Activated T-helper 2 cell treated with anti-CD3 and anti-CD28 coated beads, Interferon-gamma antibody, Interleukin-2, Interleukin-4, amounts not matched to agents 10 μg/mL and 5 μg/mL and 100 μg/mL, durations not matched to agents 14 hours and 24 hours and 36 hours (primary cell): Measurements from ENCODE around the gene RNASE2. TPM values are rescaled to one million over a fixed set of nuclear protein-coding genes. Genes with fewer than 3 reads are reported as not detected.
"Not testable (repeated sequence)": the region's sequence is repeated elsewhere in the genome, so short reads cannot be mapped to it uniquely, and the experiment has no call there.

Experiments used
- DNase-seq: peaks from one replicate; pipeline ENCODE4 v3.0.0; 2021; ENCODE audit warnings: low spot score
- H3K27ac Mint-ChIP-seq: one replicate; pipeline ENCODE4 v1.8.0; 2021; ENCODE audit warnings: mixed read lengths
- H3K27me3 Mint-ChIP-seq: one replicate; pipeline ENCODE4 v1.8.0; 2021; ENCODE audit warnings: low read depth, mixed read lengths
- H3K36me3 Mint-ChIP-seq: one replicate; pipeline ENCODE4 v1.8.0; 2021; ENCODE audit warnings: low read depth, mixed read lengths
- H3K4me1 Mint-ChIP-seq: one replicate; pipeline ENCODE4 v1.8.0; 2021; ENCODE audit warnings: low read depth, mixed read lengths
- H3K4me3 Mint-ChIP-seq: one replicate; pipeline ENCODE4 v1.8.0; 2021; ENCODE audit warnings: low read depth, mild to moderate bottlenecking, moderate library complexity, mixed read lengths
- H3K9me3 Mint-ChIP-seq: one replicate; pipeline ENCODE4 v1.8.0; 2021; ENCODE audit warnings: mixed read lengths
- intact Hi-C: fragments of 100-400 bp; cut with micrococcal nuclease; formaldehyde crosslinking; loops from one replicate; pipeline ENCODE4 v1.15.1; 2023
- total RNA-seq: library from RNA; stranded (reverse); gene quantifications from 2 replicates; pipeline ENCODE4 v1.2.3, GENCODE V29; 2022

The RNASE2 gene
- total RNA-seq, 1 donor from 2014 or later = not detected

DNA sequence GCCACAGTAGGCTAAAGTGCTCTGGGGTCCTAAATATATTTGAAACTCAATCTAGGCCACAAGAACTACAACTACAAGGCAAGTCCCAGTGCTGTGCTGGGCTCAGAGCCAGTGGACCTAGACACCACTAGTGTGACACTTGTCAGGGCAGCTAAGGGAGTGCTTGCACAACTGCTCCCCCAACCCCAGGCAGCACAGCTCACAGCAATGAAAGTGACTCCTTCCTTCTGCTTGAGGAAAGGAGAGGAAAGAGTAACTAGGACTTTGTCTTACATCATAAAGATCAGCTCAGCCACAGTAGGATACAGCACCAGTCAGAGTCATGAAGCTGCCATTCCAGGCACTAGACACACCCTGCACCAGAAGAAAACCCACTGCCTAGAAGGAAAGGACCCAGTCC is 3.7 kb downstream of the RNASE2 start:
- H3K9me3 Mint-ChIP-seq, DNase-seq, H3K4me3 Mint-ChIP-seq, H3K27ac Mint-ChIP-seq, H3K36me3 Mint-ChIP-seq, intact Hi-C loops: not testable (repeated sequence)
- Mint-ChIP-seq H3K4me1 (peaks cover 34% of the 10 kb centered on the region), H3K27me3 (peaks cover 11% of the 10 kb centered on the region)

- no peaks in the 10 kb centered on the region for H3K36me3 Mint-ChIP-seq
- H3K4me3 Mint-ChIP-seq = no peak overlapping the region
- peaks cover 9% of the 10 kb centered on the region for H3K4me1 Mint-ChIP-seq
- DNase-seq = no peak
- H3K27me3 Mint-ChIP-seq = peaks cover 41% of the 10 kb centered on the region
- intact Hi-C loops = no loop called here
- no peaks in the 10 kb centered on the region for H3K9me3 Mint-ChIP-seq
- no peak overlapping the region for H3K27ac Mint-ChIP-seq
Observed at GRCh38 chr14:20969336-20969735, 14.0 kb downstream of the RNASE2 start.

DNA sequence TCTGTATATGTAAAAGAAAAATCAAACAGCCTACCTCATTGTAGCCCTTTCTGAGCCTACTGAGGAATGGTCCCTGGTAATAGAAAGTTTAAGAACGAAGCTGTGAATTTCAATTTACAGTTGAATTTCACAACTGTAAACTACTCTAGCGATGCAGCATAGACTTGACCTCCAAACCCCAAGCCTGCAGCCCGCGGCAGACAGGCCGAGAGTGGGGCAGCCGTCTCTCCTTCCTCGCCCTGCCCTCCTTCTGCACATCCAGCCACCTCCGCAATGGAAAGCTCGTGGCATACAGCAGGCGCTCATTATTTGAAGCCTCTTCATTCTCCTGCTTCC is 15.3 kb downstream of the RNASE2 start:
- intact Hi-C loops = loop anchor here (2.0 to 5.0 kb wide), 2 partner anchors 98 to 274 kb away; no protein-coding TSS in a partner anchor
- Mint-ChIP-seq H3K4me1 (peaks cover 9% of the 10 kb centered on the region), H3K27ac (no peak overlapping the region), H3K27me3 (peaks cover 41% of the 10 kb centered on the region), H3K4me3 (peak overlapping the region; percentile 84), H3K36me3 (no peaks in the 10 kb centered on the region), H3K9me3 (no peaks in the 10 kb centered on the region)
- DNase-seq = no peak

DNA sequence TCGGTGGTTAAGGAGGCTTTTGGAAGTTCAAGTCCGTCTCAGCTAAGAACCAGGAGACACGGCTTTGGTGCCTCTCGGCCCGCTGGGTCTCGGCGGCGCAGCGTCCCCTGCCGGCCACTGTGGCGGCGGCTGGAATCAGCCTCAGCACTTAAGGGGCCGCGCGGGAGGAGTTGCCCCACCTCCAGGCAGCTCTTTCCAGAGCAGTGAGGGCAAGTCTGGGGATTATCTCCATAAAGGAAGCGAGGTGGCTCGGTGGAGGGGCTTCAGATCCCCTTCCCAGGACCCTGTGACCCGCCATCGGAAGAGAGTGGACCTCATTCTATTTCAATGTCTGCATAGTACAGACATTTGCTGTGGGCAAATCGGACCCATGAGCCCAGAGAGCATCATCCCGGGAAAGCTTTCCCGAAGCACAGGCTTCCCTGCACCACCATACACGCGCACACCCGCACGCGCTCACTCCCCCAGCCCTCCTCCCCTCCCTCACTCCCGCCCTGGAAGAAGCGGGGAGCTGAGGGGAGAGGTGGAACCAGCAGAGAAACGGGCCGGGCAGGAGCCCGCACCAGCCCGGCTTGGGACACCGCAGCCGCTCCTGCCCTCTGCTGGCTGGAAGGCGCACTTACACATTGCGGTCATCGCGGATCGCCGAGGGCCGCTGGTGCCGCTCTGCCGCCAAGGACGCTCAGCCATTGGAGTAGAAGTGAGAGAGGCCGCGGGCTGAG is 15.9 kb downstream of the RNASE2 start:
- peak; percentile 75 for DNase-seq
- no peaks in the 10 kb centered on the region for H3K9me3 Mint-ChIP-seq
- peak overlapping the region; percentile 84 for H3K4me3 Mint-ChIP-seq
- no peaks in the 10 kb centered on the region for H3K36me3 Mint-ChIP-seq
- H3K4me1 Mint-ChIP-seq = peaks cover 9% of the 10 kb centered on the region
- peaks cover 41% of the 10 kb centered on the region for H3K27me3 Mint-ChIP-seq
- intact Hi-C loops = loop anchor here (1.0 to 5.0 kb wide), 5 partner anchors 10 to 274 kb away; partner anchors contain the start of gene METTL17
- H3K27ac Mint-ChIP-seq = peak overlapping the region; percentile 54

DNA sequence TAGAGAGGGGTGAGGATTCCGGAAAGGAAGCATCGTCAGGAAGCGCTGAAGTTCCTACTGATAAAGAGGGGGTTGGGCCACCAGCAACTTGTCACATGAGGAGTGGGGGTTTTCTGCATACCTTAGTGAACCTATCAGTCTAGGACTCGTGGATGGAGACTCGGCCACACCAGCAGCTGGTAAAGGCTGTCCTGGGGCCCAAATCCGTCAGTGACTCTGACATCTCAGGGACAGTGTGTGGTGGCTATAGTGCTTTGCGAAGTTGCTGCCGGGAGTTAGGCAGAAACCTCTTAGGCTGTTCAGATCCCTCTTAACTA is 16.4 kb downstream of the RNASE2 start:
- intact Hi-C loops = loop anchor here (1.0 to 5.0 kb wide), 5 partner anchors 10 to 275 kb away; partner anchors contain the start of gene METTL17
- no peaks in the 10 kb centered on the region for H3K9me3 Mint-ChIP-seq
- no peaks in the 10 kb centered on the region for H3K36me3 Mint-ChIP-seq
- peaks cover 9% of the 10 kb centered on the region for H3K4me1 Mint-ChIP-seq
- DNase-seq = no peak
- H3K27ac Mint-ChIP-seq = peak overlapping the region; percentile 54
- peaks cover 41% of the 10 kb centered on the region for H3K27me3 Mint-ChIP-seq
- H3K4me3 Mint-ChIP-seq = peak overlapping the region; percentile 84

DNA sequence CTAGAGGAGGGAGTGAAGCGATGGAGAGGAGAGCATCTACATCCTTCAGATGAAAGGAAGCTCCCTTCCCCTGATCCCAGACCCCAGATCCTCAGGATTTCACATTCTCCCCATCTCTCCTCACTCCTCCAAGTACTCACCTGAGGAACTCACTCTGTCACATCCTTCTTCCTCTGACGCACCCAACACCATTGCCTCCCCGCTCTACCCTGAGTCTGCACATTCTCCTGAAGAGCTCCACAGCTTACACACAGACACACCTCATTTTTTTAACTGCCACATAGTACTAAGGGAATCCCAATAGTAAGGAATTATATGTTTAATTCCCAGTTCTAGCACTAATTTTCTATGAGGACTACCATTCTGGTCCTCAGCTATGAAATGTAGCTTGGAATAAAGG is 18.2 kb downstream of the RNASE2 start:
- intact Hi-C loops = loop anchor here (5.0 kb wide), 1 partner anchor 101 kb away; no protein-coding TSS in a partner anchor
- no peak overlapping the region for H3K4me3 Mint-ChIP-seq
- peaks cover 10% of the 10 kb centered on the region for H3K4me1 Mint-ChIP-seq
- H3K9me3 Mint-ChIP-seq = no peaks in the 10 kb centered on the region
- DNase-seq = no peak
- no peaks in the 10 kb centered on the region for H3K36me3 Mint-ChIP-seq
- H3K27me3 Mint-ChIP-seq = peaks cover 27% of the 10 kb centered on the region
- H3K27ac Mint-ChIP-seq = no peak overlapping the region

DNA sequence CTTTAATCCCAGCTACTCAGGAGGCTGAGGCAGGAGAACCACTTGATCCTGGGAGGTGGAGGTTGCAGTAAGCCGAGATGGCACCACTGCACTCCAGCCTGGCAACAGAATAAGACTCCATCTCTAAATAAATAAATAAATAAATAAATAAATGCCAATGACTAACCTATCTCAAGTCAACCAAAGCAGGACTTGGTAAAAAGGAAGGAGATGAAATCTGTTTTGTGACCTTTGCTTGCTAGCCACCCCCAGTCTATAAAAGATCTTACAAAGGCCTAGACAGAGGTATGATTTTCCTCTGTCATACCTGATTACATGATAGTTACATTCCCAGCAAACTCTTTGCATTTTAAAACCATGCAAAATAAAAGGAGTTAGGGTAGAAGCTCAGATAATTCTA is 21.0 kb downstream of the RNASE2 start:
- intact Hi-C loops = no loop called here
- H3K27ac Mint-ChIP-seq = no peak overlapping the region
- no peaks in the 10 kb centered on the region for H3K9me3 Mint-ChIP-seq
- peaks cover 5% of the 10 kb centered on the region for H3K4me1 Mint-ChIP-seq
- peaks cover 26% of the 10 kb centered on the region for H3K27me3 Mint-ChIP-seq
- no peaks in the 10 kb centered on the region for H3K36me3 Mint-ChIP-seq
- H3K4me3 Mint-ChIP-seq = no peak overlapping the region
- DNase-seq = no peak

GRCh38 chr14:20978687-20979086 is 23.4 kb downstream of the RNASE2 start:
- H3K27me3 Mint-ChIP-seq = peaks cover 16% of the 10 kb centered on the region
- intact Hi-C loops = no loop called here
- H3K27ac Mint-ChIP-seq = no peak overlapping the region
- no peaks in the 10 kb centered on the region for H3K36me3 Mint-ChIP-seq
- no peaks in the 10 kb centered on the region for H3K9me3 Mint-ChIP-seq
- DNase-seq = no peak
- H3K4me3 Mint-ChIP-seq = no peak overlapping the region
- H3K4me1 Mint-ChIP-seq = peaks cover 1% of the 10 kb centered on the region

DNA sequence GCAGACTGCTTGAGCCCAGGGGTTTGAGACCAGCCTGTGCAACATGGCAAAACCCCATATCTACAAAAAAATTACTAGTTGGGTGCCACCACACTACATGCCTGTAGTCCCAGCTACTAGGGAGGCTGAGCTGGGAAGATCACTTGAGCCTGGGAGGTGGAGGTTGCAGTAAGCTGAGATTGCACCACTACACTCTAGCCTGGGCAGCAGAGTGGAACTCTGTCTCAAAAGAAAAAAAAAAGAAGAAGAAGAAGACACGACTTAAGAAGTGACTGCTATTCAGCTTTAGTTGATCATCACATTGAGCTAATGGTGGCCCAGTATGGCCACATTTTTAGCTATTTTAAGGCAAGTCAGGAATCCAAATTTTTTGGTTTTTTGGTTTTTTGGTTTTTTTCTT is 25.6 kb downstream of the RNASE2 start:
- Mint-ChIP-seq H3K27me3 (peaks cover 15% of the 10 kb centered on the region), H3K36me3 (no peaks in the 10 kb centered on the region), H3K9me3 (no peaks in the 10 kb centered on the region), H3K4me1 (peaks cover 2% of the 10 kb centered on the region), H3K4me3 (no peak overlapping the region), H3K27ac (no peak overlapping the region)
- intact Hi-C loops = no loop called here
- DNase-seq = no peak

DNA sequence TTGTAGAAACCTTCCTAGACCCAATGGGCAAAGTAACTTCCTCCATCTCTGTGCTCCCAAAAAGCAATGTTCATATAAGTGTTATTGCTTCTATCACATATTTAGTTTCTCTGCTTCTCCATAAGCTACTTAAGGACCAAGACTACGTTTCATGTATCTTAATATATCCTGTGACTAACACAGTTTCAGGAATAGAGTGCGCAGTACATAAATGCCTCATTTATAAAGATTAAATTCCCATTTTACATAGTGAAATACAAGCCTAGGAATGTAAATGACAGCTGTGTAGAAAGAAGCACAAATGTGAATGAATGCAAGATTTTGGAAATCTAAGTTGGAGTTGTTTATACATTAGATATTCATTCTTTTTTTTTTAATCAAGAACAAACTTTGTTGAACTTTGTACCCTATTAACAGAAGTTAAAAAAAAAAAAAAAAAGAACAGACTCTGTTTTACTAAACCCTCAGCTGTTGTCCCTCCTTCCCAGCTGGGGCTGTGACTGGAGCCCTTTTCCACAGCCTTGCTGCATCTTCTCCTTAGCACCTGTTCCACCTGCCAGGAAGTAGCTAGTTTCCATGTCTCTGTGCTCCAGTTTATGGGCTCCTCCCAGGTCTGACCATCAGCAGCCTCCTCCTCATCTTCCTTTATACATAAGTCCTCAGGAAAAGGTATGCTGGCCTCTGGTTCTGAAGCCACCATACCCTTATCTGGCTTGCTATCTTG is 27.5 kb downstream of the RNASE2 start:
- Mint-ChIP-seq H3K27ac (no peak overlapping the region), H3K36me3 (no peaks in the 10 kb centered on the region), H3K4me1 (peaks cover 1% of the 10 kb centered on the region), H3K4me3 (no peak overlapping the region), H3K9me3 (no peaks in the 10 kb centered on the region), H3K27me3 (peaks cover 15% of the 10 kb centered on the region)
- no peak for DNase-seq
- intact Hi-C loops = no loop called here

- H3K4me1 Mint-ChIP-seq, H3K4me3 Mint-ChIP-seq, H3K36me3 Mint-ChIP-seq, intact Hi-C loops, H3K9me3 Mint-ChIP-seq, DNase-seq, H3K27ac Mint-ChIP-seq: not testable (repeated sequence)
- peaks cover 10% of the 10 kb centered on the region for H3K27me3 Mint-ChIP-seq
Observed at GRCh38 chr14:20985650-20986049, 30.4 kb downstream of the RNASE2 start.

DNA sequence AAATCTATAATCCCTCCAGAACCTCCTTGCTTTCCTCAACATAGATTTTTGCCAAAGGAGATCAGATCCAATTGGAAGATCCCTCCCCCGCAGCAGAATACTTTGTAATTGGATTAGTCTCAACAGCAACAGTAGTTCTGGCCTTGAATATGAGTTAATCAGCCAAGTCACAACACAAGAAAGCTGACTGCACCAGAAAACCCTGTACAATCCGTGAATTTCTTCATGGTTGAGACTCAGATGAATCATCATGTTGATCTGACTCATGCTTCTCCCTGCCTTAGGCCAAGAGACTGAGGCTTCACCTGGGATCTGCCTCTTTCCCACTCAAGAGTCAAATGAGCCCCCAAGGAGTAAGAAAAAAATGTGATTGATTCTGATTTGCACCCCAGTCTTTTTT is 31.5 kb downstream of the RNASE2 start:
- Mint-ChIP-seq H3K4me3 (no peak overlapping the region), H3K36me3 (peaks cover 14% of the 10 kb centered on the region)

DNA sequence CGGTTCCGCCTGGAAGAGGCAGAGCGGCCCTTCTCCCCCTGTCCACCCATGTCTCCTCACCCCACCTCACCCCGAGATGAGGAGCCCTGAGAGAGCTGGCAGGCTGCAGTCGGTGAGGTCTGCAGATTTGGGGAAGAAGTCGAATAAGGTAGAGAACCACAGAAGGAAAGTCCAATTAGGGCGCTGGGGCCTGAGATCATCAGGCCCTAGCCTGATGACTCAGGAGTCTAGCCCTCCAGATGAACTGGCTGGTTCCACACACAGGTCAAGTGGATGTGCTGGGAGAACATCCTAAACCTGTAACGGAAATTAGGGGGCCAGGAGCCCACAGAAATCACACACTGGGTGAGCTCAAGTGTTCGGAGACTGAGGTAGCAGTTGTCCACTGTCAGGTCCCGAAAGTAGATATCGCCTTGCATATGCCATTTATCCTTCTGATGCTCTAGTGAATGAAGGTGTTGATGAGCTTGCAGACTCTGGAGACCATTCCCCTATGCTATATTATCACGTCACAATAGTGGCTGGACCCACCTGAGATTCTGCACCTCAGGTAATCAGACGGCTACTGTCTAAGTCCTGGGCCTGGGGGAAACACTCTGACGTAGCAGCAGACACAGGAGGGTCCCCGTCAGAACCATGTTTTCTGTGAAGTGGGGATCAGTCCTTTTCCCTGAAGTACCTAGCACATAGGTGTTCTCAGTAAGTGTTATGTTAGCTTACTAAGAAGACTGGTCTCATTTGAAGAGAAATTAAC is 33.6 kb downstream of the RNASE2 start:
- DNase-seq = no peak
- peak overlapping the region; percentile 60 for H3K4me3 Mint-ChIP-seq
- H3K4me1 Mint-ChIP-seq = peaks cover 18% of the 10 kb centered on the region
- H3K27me3 Mint-ChIP-seq = peaks cover 2% of the 10 kb centered on the region
- intact Hi-C loops = loop anchor here (1.0 kb wide), 1 partner anchor 18 kb away; no protein-coding TSS in a partner anchor
- no peak overlapping the region for H3K27ac Mint-ChIP-seq
- no peaks in the 10 kb centered on the region for H3K9me3 Mint-ChIP-seq
- H3K36me3 Mint-ChIP-seq = peaks cover 30% of the 10 kb centered on the region

More for the DNA sequence above, 31.5 kb downstream of the RNASE2 start:
- intact Hi-C loops = no loop called here
- Mint-ChIP-seq H3K4me1 (peaks cover 12% of the 10 kb centered on the region), H3K9me3 (no peaks in the 10 kb centered on the region), H3K27ac (no peak overlapping the region), H3K27me3 (peaks cover 10% of the 10 kb centered on the region)
- DNase-seq = no peak
